Posterior vena cava (tissue), 2 donors: ENCODE results near the gene GNAI3. TPM values are rescaled to one million over a fixed set of nuclear protein-coding genes. Genes with fewer than 3 reads are reported as not detected.
A peak's percentile ranks its signal among the peaks of the same experiment; 100 is the strongest.

Source experiments
- DNase-seq: peaks from one replicate; pipeline ENCODE4 v3.0.0-alpha.2; 2020; ENCODE audit warnings: low spot score
- intact Hi-C, 2 donors: fragments of 100-400 bp; cut with DNase I; formaldehyde crosslinking; loops; one replicate each; pipeline versions ENCODE4 v1.14.1 to v1.14.2; 2022 to 2023
- total RNA-seq, 2 donors: library from RNA; stranded (reverse); fragmentation: NEBNext Ultra II Directional; extraction: Animal tissue kit (Norgen Biotek cat#: 25700); gene quantifications; one replicate each; pipeline ENCODE4 v1.2.1, GENCODE V29; 2021
- donor health status: DM: yes; HTN: yes; CAD: no.
- donor health status: DM: yes; HTN: yes; CAD: no.

Gene GNAI3
- total RNA-seq, 2 donors from 2014 or later, result 6.8 to 7.5 TPM

- intact Hi-C loops, result no loop called here
- DNase-seq, result no peak
Measured at GRCh38 chr1:109521002-109521951, 27.1 kb upstream of the GNAI3 start.

GRCh38 chr1:109522026-109522425 is 26.4 kb upstream of the GNAI3 start:
- intact Hi-C loops, result no loop called here
- DNase-seq, result no peak

- no peak for DNase-seq
- intact Hi-C loops, result no loop called here
Measured at GRCh38 chr1:109523706-109524105, 24.7 kb upstream of the GNAI3 start.

GRCh38 chr1:109527098-109527811 is 21.2 kb upstream of the GNAI3 start:
- intact Hi-C loops, result no loop called here

GRCh38 chr1:109527846-109528695 is 20.3 kb upstream of the GNAI3 start:
- intact Hi-C loops, result no loop called here
- no peak for DNase-seq

More at GRCh38 chr1:109527098-109527811, 21.2 kb upstream of the GNAI3 start:
- no peak for DNase-seq

GRCh38 chr1:109528712-109529111 is 19.7 kb upstream of the GNAI3 start:
- DNase-seq, result no peak
- intact Hi-C loops, result no loop called here

GRCh38 chr1:109529881-109530456 is 18.4 kb upstream of the GNAI3 start:
- intact Hi-C loops, result loop anchor here (2.0 to 10.0 kb wide), 3 partner anchors 33 to 268 kb away; no protein-coding TSS in a partner anchor

GRCh38 chr1:109530457-109531087 is 17.8 kb upstream of the GNAI3 start:
- DNase-seq, result no peak
- intact Hi-C loops, result loop anchor here (2.0 to 10.0 kb wide), 3 partner anchors 34 to 268 kb away; no protein-coding TSS in a partner anchor

More at GRCh38 chr1:109529881-109530456, 18.4 kb upstream of the GNAI3 start:
- no peak for DNase-seq

GRCh38 chr1:109531380-109531779 is 17.0 kb upstream of the GNAI3 start:
- no peak for DNase-seq
- intact Hi-C loops, result loop anchor here (2.0 to 10.0 kb wide), 3 partner anchors 35 to 269 kb away; no protein-coding TSS in a partner anchor

GRCh38 chr1:109531826-109532364 is 16.5 kb upstream of the GNAI3 start:
- intact Hi-C loops, result loop anchor here (2.0 to 10.0 kb wide), 4 partner anchors 35 to 270 kb away; no protein-coding TSS in a partner anchor
- DNase-seq, result no peak

- intact Hi-C loops, result loop anchor here (1.0 to 10.0 kb wide), 4 partner anchors 42 to 270 kb away; no protein-coding TSS in a partner anchor
- peak; percentile 94 for DNase-seq
Measured at GRCh38 chr1:109532365-109533136, 15.9 kb upstream of the GNAI3 start.

- intact Hi-C loops, result loop anchor here (5.0 to 10.0 kb wide), 2 partner anchors 270 to 272 kb away; no protein-coding TSS in a partner anchor
- DNase-seq, result no peak
Measured at GRCh38 chr1:109534307-109534858, 14.0 kb upstream of the GNAI3 start.

GRCh38 chr1:109535481-109535880 is 12.9 kb upstream of the GNAI3 start:
- intact Hi-C loops, result loop anchor here in 1 of 2 donors (1.0 to 10.0 kb wide), 2 partner anchors 36 to 271 kb away; no protein-coding TSS in a partner anchor

GRCh38 chr1:109535971-109536491 is 12.4 kb upstream of the GNAI3 start:
- intact Hi-C loops, result loop anchor here in 1 of 2 donors (1.0 to 10.0 kb wide), 2 partner anchors 37 to 271 kb away; no protein-coding TSS in a partner anchor
- DNase-seq, result no peak

More at GRCh38 chr1:109535481-109535880, 12.9 kb upstream of the GNAI3 start:
- no peak for DNase-seq

GRCh38 chr1:109537450-109538178 is 10.8 kb upstream of the GNAI3 start:
- DNase-seq, result no peak

More at GRCh38 chr1:109537450-109538178, 10.8 kb upstream of the GNAI3 start:
- intact Hi-C loops, result loop anchor here in 1 of 2 donors (10.0 kb wide), 1 partner anchor 273 kb away; no protein-coding TSS in a partner anchor
